GM10847 (cell line): ENCODE measurements around the gene TALDO1.

Experiments
- POLR2A ChIP-seq: IDR thresholded peaks from 2 replicates; pipeline ENCODE4 v1.6.1; 2011; ENCODE audit not compliant: insufficient read length; ENCODE audit errors: extremely low read depth

The TALDO1 gene

DNA sequence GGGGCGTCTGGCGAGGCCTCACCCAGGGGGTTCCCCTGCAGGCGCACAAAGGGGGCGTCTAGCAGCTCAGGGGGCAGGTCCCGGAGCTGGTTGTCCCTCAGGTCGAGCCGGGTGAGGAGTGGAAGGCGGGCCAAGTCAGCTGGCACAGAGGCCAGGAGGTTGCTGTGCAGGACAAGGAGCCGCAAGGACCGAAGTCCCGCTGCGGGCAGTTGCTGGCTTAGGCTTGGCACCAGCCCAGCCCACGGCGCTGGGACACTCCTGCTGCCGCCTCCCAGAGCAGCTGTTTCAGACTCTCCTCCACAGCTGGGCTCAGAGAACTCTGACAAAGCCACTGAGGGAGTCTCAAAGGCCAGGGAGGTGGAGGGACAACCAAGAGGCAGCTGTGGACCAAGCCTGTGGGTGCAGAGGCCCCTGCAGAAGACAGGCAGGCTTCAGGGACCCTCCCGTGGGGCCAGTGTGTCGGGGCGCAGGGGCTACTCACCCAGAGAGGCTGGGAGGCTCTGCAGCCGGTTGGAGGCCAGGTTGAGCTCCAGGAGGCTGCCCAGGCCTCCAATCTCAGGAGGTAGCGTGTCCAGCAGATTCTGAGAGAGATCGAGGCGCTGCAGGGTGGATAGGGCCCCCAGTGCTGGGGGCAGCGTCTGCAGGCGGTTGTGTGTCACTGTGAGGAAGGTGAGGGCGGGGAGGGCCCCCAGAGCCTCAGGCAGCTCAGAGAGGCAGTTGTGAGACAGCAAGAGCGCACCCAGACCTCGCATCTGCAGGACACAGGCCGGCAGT, 55.6 kb downstream of the TALDO1 start:
- no peak for TF ChIP-seq POLR2A

GRCh38 chr11:803467-803742, 56.1 kb downstream of the TALDO1 start:
- no peak for TF ChIP-seq POLR2A

DNA sequence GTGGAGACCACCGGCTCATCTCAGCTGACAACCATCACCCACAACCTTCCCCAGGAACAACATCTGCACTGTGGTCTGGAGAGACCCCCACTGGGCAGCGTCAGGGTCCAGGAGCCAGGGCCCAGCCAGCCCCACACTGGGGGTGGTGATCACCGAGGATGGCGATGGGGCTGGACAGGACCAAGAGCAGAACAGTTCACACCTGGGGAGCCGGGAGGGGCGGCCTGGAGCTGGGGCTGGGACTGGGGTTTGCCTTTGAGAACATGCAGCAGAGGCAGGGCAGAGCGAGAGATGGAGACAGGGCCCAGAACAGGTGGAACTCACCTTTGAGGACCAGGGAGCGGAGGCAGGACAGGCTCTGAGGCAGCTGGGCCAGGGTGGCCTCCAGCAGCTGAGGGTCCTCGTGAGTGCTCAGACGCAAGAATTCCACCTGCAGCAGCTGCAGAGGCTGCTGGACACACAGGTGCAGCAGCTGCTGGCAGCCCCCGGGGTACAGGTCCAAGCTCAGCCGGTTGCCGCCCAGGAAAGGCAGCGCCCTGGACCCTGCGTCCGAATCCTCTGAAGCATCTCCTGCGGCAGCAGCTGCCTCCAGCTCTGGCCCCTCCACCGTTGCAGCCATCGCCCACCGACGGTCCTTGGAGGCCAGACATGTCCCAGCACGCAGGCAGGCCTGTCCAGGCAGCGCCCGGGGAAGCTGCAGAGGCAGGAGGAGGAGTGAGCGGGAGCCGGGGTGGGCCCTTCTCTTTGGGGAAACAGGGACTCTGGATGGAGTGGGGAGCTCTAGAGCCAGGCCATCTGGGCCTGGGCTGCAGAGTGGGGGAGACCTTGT, 56.7 kb downstream of the TALDO1 start:
- TF ChIP-seq POLR2A, result no peak

- TF ChIP-seq POLR2A, result no peak
Observed at GRCh38 chr11:804599-804964, 57.3 kb downstream of the TALDO1 start.

- TF ChIP-seq POLR2A, result no peak
Observed at GRCh38 chr11:808427-809286, 61.4 kb downstream of the TALDO1 start.

DNA sequence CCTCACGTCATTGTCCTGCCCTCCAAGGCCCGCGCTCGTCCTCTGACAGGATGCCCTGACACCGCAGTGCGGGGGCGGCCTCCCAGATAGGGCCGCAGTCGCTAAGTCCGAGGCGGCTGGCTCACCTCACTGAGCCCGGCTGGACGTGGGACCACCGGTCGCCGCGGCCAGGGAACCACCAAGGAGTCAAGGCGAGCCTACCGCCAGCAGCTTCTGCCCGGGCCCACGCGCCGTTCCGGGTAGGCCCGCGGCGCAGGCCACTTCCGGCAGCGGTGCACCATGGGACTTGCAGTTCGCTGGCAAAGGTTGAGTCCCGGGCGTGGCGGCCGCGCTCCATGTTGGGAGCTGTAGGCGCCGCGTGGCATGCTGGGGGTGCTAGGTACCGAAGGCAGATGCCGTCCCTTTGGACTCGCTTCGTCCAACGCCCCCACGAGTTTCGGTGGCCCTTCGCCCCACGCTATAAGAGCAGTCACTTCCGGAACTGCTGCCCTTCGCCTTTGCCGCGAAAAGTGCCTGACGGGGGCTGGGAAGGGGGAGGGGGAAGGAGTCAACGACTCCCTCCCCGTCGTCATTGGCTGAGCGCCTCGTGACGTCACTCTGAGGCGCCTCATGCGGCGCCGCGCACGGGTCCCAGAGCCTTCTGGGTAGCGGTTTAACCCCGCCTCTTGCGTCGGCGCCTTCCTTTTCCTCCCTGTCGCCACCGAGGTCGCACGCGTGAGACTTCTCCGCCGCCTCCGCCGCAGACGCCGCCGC, 62.2 kb downstream of the TALDO1 start, which contains the start of gene RPLP2:
RPLP2 (plus strand) TSS at position 681 of the 753 bp plus-strand sequence. CDS start 268 bp downstream, outside the sequence.
- TF ChIP-seq POLR2A, result peak; percentile 97

- TF ChIP-seq POLR2A, result no peak
Observed at GRCh38 chr11:810040-810567, 62.8 kb downstream of the TALDO1 start.

DNA sequence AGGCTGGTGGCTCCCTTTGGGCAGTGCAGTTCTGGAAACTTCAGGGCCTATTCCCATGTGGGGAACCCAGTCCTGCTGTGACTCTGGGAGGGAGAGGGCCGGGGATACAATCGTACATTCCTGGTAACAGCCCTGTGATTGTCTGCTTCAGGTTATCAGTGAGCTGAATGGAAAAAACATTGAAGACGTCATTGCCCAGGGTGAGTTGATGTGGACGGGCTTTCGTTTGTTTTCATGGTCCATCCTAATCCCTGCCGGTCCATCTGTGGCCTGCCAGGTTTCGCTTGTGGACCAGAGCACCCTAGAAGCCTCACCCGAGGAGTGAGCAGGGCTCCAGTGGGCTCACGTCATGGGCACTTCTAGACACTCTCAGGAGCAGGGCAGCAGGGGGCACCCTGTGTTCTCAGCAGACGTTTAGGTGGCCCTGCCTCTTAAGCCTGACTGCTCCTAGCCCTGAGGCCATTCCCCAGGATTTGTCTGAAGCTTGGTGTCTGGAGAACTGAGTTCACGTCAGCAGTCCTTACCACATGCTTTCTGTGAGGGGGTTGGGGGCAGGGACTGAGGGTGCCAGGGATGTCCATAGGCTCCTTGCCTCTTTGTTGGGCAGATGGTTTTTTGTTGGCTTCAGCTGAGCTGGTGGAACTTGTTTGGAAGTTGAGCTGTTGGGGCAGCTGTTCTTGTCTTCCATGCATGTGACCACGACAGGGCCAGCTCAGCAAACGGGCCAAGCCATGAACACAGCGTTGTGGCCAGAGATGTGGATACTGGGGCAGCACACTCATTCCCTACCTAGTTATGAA, 64.4 kb downstream of the TALDO1 start:
- no peak for TF ChIP-seq POLR2A

DNA sequence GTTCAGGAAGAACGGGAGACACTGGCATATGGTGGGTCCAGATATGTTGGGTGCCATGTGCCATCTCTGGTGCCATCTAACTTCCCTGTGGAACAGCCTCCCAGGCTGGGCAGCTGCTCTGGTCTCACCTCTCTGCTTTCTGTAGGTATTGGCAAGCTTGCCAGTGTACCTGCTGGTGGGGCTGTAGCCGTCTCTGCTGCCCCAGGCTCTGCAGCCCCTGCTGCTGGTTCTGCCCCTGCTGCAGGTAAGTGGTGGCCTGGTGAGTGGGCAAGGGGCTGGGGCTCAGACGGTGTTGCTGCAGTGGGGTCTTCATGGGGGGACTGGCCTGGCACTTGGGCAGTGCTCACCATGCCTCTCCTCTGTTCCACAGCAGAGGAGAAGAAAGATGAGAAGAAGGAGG, 65.1 kb downstream of the TALDO1 start:
- no peak for TF ChIP-seq POLR2A

DNA sequence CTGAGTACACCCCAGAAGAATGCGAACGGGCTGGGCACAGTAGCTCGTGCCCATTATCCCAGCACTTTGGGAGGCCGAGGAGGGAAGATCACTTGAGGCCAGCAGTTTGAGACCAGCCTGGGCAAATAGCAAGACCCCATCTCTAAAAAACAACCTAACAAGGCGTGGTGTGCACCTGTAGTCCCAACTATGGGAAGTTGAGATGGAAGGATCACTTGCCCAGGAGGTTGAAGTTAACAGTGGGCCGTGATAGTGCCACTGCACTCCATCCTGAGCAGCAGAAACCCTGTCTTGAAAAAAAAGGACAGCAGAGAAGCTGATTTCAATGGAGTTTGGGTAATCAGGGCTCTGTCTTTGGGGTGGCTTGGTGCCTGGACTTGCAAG, 65.8 kb downstream of the TALDO1 start:
- no peak for TF ChIP-seq POLR2A

DNA sequence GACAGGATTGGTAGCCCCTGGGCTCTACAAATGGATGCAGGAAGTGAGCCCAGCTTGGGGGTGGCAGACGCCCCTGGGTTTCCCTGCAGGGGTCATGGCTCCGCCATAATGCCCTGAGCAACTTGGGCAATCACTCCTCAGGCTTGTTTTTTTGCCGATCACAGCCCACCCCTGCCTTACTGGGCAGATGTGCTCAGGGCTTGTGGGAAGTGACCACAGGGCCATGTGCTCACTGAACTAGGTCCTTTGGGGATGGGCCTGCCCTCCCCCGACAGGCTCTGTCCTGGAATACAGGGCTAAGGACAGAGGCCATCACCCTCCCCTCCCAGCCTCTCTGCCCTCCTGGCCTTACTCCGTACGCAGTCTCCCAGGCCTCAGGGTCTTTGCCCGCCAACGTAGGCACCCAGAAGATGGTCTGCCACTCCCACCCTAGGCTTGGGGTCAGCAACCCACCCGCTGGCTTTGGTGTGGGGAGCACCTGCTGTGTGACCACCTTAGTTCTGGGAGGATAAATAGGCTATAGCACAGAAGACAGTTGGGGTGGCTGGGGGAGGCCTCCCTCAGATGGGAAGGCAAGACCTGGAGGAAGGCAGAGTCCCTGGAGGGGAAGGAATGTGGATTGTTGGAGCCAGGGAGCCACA, 66.3 kb downstream of the TALDO1 start:
- TF ChIP-seq POLR2A, result no peak
